Uterus (tissue), 4 donors: ENCODE data around the gene ATPAF1. TPM values are rescaled to one million over a fixed set of nuclear protein-coding genes. Genes with fewer than 3 reads are reported as not detected.

Experiments used
- DNase-seq, 2 donors: peaks; one replicate each; pipeline ENCODE4 v3.0.0-alpha.2; 2019 to 2020
- H3K27ac ChIP-seq, 2 donors: fragments of 200-600 bp; sonication (generic); 1 replicate in 1 of 2; 2 replicates in 1 of 2; pipeline ENCODE4 v1.5.1; 2016 to 2018
- H3K27me3 ChIP-seq, 2 donors: fragments of 200-600 bp; sonication (generic); one replicate each; pipeline ENCODE4 v1.5.1; 2018 to 2019; ENCODE audit warnings: control low read depth in 1 of 2
- H3K36me3 ChIP-seq, 2 donors: fragments of 200-600 bp; sonication (generic); one replicate each; pipeline ENCODE4 v1.5.1; 2019; ENCODE audit warnings: control low read depth in 1 of 2
- H3K4me1 ChIP-seq, 2 donors: fragments of 200-600 bp; sonication (generic); one replicate each; pipeline ENCODE4 v1.5.1; 2018 to 2019; ENCODE audit warnings: control low read depth in 1 of 2
- H3K4me3 ChIP-seq, 2 donors: fragments of 200-600 bp; sonication (generic); 1 replicate in 1 of 2; 2 replicates in 1 of 2; pipeline ENCODE4 v1.5.1; 2018 to 2019; ENCODE audit warnings: mild to moderate bottlenecking in 1 of 2
- H3K9me3 ChIP-seq, 2 donors: fragments of 200-600 bp; sonication (generic); one replicate each; pipeline ENCODE4 v1.5.1; 2019; ENCODE audit warnings: control low read depth in 1 of 2
- CTCF ChIP-seq, 4 experiments: fragments of 200-600 bp in 2 of 4; fragments of 450-650 bp in 2 of 4; sonication (generic) in 2 of 4; IDR thresholded peaks; one replicate each; pipeline ENCODE4 v1.5.1; 2016 to 2019; ENCODE audit warnings: antibody characterized with exemption in 4 of 4, mild to moderate bottlenecking in 2 of 4, moderate library complexity in 1 of 4
- POLR2A ChIP-seq, 2 donors: fragments of 450-650 bp; IDR thresholded peaks; one replicate each; pipeline ENCODE4 v1.6.1; 2016; ENCODE audit warnings: antibody characterized with exemption in 2 of 2, mild to moderate bottlenecking in 1 of 2, moderate library complexity in 1 of 2
- intact Hi-C: fragments of 100-400 bp; cut with DNase I; formaldehyde crosslinking; loops from one replicate; pipeline ENCODE4 v1.15.1; 2023; ENCODE audit warnings: low total_unique reads
- total RNA-seq, 4 donors: library from RNA; depleted of rRNA in 3 of 4; stranded (reverse); fragments of >200 nt in 3 of 4; gene quantifications; one replicate each; pipeline versions ENCODE4 v1.1.0 to v1.2.4, GENCODE V29; 2014 to 2023
- donor health status: DM: yes; HTN: yes; CAD: no.

Gene ATPAF1
- total RNA-seq, 4 donors from 2014 or later, result 8.2 to 59.7 (median 40.8) TPM

- no peak for TF ChIP-seq POLR2A (IDR thresholded peaks at IDR 0.05)
- no peak for TF ChIP-seq CTCF (IDR thresholded peaks at IDR 0.05)
- Histone ChIP-seq H3K36me3 (no peaks in the 10 kb centered on the region), H3K9me3 (no peaks in the 10 kb centered on the region), H3K27me3 (no peaks in the 10 kb centered on the region), H3K4me1 (peaks cover 2 to 7% of the 10 kb centered on the region in 2 donors), H3K27ac (peak overlapping the region in 1 of 2 donors; percentile 27), H3K4me3 (no peak overlapping the region)
- DNase-seq, result no peak
- intact Hi-C loops, result no loop called here
Measured at GRCh38 chr1:46691997-46692790, 24.0 kb upstream of the ATPAF1 start.

- no peak for TF ChIP-seq POLR2A (IDR thresholded peaks at IDR 0.05)
- no peak for TF ChIP-seq CTCF (IDR thresholded peaks at IDR 0.05)
- Histone ChIP-seq H3K4me3 (no peak overlapping the region), H3K36me3 (no peaks in the 10 kb centered on the region), H3K9me3 (no peaks in the 10 kb centered on the region), H3K27me3 (no peaks in the 10 kb centered on the region), H3K27ac (no peak overlapping the region), H3K4me1 (peaks cover 6 to 7% of the 10 kb centered on the region in 2 donors)
- DNase-seq, result no peak
- intact Hi-C loops, result no loop called here
Measured at GRCh38 chr1:46690931-46691421, 22.8 kb upstream of the ATPAF1 start.

GRCh38 chr1:46689897-46690296, 21.7 kb upstream of the ATPAF1 start:
- TF ChIP-seq CTCF (IDR thresholded peaks at IDR 0.05) (no peak), POLR2A (IDR thresholded peaks at IDR 0.05) (no peak)
- no peaks in the 10 kb centered on the region for H3K9me3 ChIP-seq
- no peak for DNase-seq
- intact Hi-C loops, result no loop called here
- no peak overlapping the region for H3K27ac ChIP-seq
- H3K4me3 ChIP-seq, result no peak overlapping the region
- H3K4me1 ChIP-seq, result peaks cover 6 to 7% of the 10 kb centered on the region in 2 donors
- H3K27me3 ChIP-seq, result no peaks in the 10 kb centered on the region
- no peaks in the 10 kb centered on the region for H3K36me3 ChIP-seq

DNA sequence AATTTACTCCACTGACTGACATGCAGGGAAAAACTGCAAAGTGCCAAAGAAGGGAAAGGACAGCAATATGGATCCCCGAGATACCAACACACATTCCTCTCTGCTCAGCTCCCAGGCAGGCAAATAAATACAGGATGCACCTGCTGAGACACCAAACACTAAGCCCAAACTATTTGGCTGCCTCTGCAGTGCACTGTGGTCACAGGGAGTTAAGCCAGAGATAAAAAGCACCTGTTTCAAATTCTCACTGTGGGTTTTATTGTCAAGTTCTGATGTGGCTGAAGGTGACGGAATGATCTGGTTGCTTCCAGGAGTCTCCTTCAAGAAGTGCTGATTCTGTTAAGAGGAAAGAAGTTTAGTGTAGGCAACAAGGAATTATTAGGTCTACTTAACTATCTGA, 21.2 kb upstream of the ATPAF1 start:
- intact Hi-C loops, result no loop called here
- Histone ChIP-seq H3K9me3 (no peaks in the 10 kb centered on the region), H3K36me3 (no peaks in the 10 kb centered on the region), H3K4me3 (no peak overlapping the region), H3K4me1 (peaks cover 6 to 7% of the 10 kb centered on the region in 2 donors), H3K27me3 (no peaks in the 10 kb centered on the region), H3K27ac (no peak overlapping the region)
- no peak for TF ChIP-seq CTCF (IDR thresholded peaks at IDR 0.05)
- no peak for TF ChIP-seq POLR2A (IDR thresholded peaks at IDR 0.05)
- no peak for DNase-seq

DNA sequence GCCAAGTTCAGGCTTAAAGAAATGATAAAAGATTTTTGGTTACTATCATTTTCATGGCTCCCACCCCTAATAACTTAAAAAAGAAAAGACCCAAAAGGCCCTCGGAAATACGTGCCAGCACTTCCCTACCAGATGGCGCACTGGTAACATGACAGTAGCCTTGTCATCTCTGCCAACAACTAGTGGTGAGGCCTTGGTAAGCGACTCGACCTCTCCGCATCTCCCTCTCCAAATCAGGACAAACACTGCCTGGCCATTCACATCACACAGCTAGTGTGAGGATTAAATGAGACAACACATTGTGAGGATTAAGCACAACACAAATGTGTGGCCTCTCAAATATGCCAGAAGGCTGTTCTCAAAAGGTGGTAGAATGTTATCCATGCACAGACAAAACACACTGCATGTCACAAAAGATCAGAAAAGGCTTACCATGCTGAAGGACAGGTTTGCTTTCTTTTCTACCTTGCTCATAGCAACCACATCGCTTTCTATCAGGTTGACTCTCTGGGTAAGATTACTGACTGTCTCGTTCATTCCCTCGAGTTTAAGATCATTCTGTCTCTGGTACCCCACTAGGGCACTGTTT, 19.9 kb upstream of the ATPAF1 start:
- TF ChIP-seq POLR2A (IDR thresholded peaks at IDR 0.05), result no peak
- no peak for TF ChIP-seq CTCF (IDR thresholded peaks at IDR 0.05)
- Histone ChIP-seq H3K27ac (peak overlapping the region in 1 of 2 donors; percentile 40), H3K36me3 (no peaks in the 10 kb centered on the region)

More for the DNA sequence above, 19.9 kb upstream of the ATPAF1 start:
- no peak overlapping the region for H3K4me3 ChIP-seq
- no peaks in the 10 kb centered on the region for H3K27me3 ChIP-seq
- no peaks in the 10 kb centered on the region for H3K9me3 ChIP-seq
- intact Hi-C loops, result no loop called here
- DNase-seq, result no peak
- H3K4me1 ChIP-seq, result peaks cover 4 to 6% of the 10 kb centered on the region in 2 donors
